Aorta (tissue), 5 donors: ENCODE results near the gene QSOX1. TPM values are rescaled to one million over a fixed set of nuclear protein-coding genes. Genes with fewer than 3 reads are reported as not detected.
A peak's percentile ranks its signal among the peaks of the same experiment; 100 is the strongest.

Experiments used
- ATAC-seq: fragments of 200-7000 bp; cut with Tn5 transposase; one replicate; pipeline ENCODE4 v1.9.1; 2022; ENCODE audit warnings: moderate library complexity; ENCODE audit not compliant: low FRiP score
- DNase-seq, 2 donors: peaks; one replicate each; pipeline ENCODE4 v3.0.0-alpha.2; 2020
- H3K27ac ChIP-seq, 2 donors: one replicate each; pipeline ENCODE4 v1.5.1; 2013; ENCODE audit warnings: low read length in 2 of 2, mild to moderate bottlenecking in 2 of 2, moderate library complexity in 2 of 2, control low read depth in 1 of 2, inconsistent platforms in 1 of 2, low read depth in 1 of 2
- H3K27me3 ChIP-seq, 2 donors: one replicate each; pipeline ENCODE4 v1.6.1; 2013; ENCODE audit warnings: control low read depth in 1 of 2, low read length in 1 of 2, mild to moderate bottlenecking in 1 of 2, moderate library complexity in 1 of 2; ENCODE audit not compliant: insufficient read depth in 2 of 2, control insufficient read depth in 1 of 2
- H3K36me3 ChIP-seq, 2 donors: one replicate each; pipeline ENCODE4 v1.6.1; 2013; ENCODE audit warnings: control low read depth in 1 of 2, low read length in 1 of 2, mild to moderate bottlenecking in 1 of 2; ENCODE audit not compliant: insufficient read depth in 2 of 2, control insufficient read depth in 1 of 2
- H3K4me1 ChIP-seq, 2 donors: one replicate each; pipeline ENCODE4 v1.6.1; 2013; ENCODE audit warnings: low read length in 2 of 2, control low read depth in 1 of 2, mild to moderate bottlenecking in 1 of 2, moderate library complexity in 1 of 2; ENCODE audit not compliant: insufficient read depth in 2 of 2, control insufficient read depth in 1 of 2
- H3K4me3 ChIP-seq, 2 donors: one replicate each; pipeline ENCODE4 v1.5.1; 2013; ENCODE audit warnings: low read length in 2 of 2, control low read depth in 1 of 2, mild to moderate bottlenecking in 1 of 2
- H3K9me3 ChIP-seq: one replicate; pipeline ENCODE4 v1.6.1; 2013; ENCODE audit warnings: mild to moderate bottlenecking, low read length; ENCODE audit not compliant: control insufficient read depth
- WGBS, 2 donors: extraction: QIAGEN DNeasy Blood & Tissue Kit; methylation state at CpG; one replicate each; pipeline ENCODE4 v1.1.7; 2013; 5-methylcytosine and 5-hydroxymethylcytosine counted together
- intact Hi-C, 2 donors: fragments of 100-400 bp; cut with DNase I; formaldehyde crosslinking; loops; one replicate each; pipeline versions ENCODE4 v1.14.2 to v1.15.0; 2022
- polyA plus RNA-seq, 2 donors: library from polyadenylated mRNA; stranded (reverse); fragments of 200-250 nt; gene quantifications; one replicate each; pipeline ENCODE4 v1.2.3, GENCODE V29; 2013
- total RNA-seq, 2 donors: library from RNA; stranded (reverse); fragmentation: NEBNext Ultra II Directional; extraction: Animal tissue kit (Norgen Biotek cat#: 25700); gene quantifications; one replicate each; pipeline ENCODE4 v1.2.1, GENCODE V29; 2021
- donor health status: healthy with polysubstance abuse.
- donor health status: Bipolar disorder and iron deficiency.
- donor health status: DM: no; HTN: no; CAD: no.
- donor health status: DM: no; HTN: no; CAD: no.
- donor health status: DM: yes; HTN: yes; CAD: no.

Gene QSOX1
- total and polyA plus RNA-seq, 4 donors = 24.5 to 181 (median 91.7) TPM

DNA sequence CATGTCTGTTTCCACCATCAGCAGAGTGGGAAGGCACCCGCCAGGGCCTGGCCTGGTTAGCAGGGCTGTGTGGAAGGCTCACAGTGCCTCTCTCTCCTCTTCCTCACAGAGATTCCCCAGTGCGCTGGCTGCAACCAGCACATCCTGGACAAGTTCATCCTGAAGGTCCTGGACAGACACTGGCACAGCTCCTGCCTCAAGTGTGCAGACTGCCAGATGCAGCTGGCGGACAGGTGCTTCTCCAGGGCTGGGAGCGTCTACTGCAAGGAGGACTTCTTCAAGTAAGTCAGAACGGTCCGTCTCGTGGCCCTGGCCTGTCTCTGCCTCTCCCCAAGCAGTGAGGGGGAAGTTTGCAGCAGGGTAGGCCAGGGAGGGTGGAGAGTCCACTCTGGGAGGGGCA, 93.5 kb downstream of the QSOX1 start:
- 96 to 99% methylated on average over 7 of the region's 7 CpGs for WGBS, 2 donors
- intact Hi-C loops = no loop called here
- no peak for ATAC-seq

DNA sequence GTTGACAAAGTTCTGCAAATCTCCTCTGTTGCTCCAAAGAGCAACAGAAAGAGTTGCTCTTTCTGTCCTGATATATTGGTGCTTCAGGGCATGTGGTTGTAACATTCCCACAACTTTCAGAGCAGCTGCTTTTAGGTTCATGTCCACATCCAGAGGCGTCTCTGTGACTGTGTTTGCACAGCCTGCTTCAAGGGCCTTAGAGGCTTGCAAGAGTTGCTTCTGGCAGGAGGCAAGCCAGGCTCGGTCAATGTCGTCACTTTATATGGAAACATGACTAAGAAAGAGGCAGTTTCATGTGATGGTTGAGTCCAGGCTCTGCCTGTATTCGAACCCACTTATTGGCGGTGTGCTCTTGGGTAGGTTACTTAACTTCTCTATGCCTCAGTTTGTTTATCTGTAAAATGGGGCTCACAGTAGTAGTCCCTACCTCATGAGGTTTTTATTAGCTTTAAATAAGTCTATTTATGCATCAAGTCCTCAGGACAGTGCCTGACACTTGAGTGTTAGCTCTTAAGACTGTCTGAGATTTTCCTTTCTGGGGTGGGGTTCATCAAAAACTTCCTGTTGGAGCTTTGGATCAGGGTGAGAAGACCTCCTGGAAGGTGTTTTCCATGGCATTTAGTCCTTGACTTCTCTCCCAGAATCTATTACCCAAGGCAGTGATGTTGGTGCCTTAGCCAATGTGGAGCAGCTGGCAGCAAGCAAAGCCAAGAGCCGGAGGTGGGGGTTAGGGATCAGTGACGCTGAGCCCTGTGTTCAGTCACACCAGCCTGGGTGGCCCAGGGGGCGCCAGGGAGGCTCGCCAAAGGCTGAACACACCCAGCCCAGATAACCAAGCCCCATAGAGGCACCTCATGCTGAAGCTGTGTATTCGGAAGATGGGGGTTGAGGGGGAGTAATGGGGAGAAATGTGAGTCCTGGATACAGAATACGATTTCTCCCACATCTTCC, 94.3 kb downstream of the QSOX1 start:
- Histone ChIP-seq H3K4me1 (no peaks in the 10 kb centered on the region), H3K4me3 (no peak overlapping the region), H3K27ac (no peak overlapping the region), H3K36me3 (no peaks in the 10 kb centered on the region), H3K9me3 (no peaks in the 10 kb centered on the region), H3K27me3 (no peaks in the 10 kb centered on the region)
- 58 to 60% methylated on average over 11 of the region's 11 CpGs for WGBS, 2 donors
- ATAC-seq (no peak), DNase-seq (peak; percentile 33 to 56)
- intact Hi-C loops = no loop called here

More for the DNA sequence above, 93.5 kb downstream of the QSOX1 start:
- Histone ChIP-seq H3K36me3 (no peaks in the 10 kb centered on the region), H3K27ac (no peak overlapping the region), H3K4me1 (no peaks in the 10 kb centered on the region), H3K27me3 (no peaks in the 10 kb centered on the region), H3K4me3 (no peak overlapping the region), H3K9me3 (no peaks in the 10 kb centered on the region)
- DNase-seq = peak in 1 of 2 donors; percentile 64

GRCh38 chr1:180249725-180250498, 95.2 kb downstream of the QSOX1 start:
- Histone ChIP-seq H3K27me3 (no peaks in the 10 kb centered on the region), H3K36me3 (no peaks in the 10 kb centered on the region), H3K4me3 (no peak overlapping the region), H3K27ac (no peak overlapping the region), H3K9me3 (no peaks in the 10 kb centered on the region), H3K4me1 (no peaks in the 10 kb centered on the region)
- no peak for ATAC-seq
- intact Hi-C loops = loop anchor here in 1 of 2 donors (5.0 kb wide), 1 partner anchor 232 kb away; no protein-coding TSS in a partner anchor
- peak in 1 of 2 donors; percentile 16 for DNase-seq
- WGBS, 2 donors = 91% methylated on average over 13 of the region's 13 CpGs

- WGBS, 2 donors = 94% methylated on average over 7 of the region's 7 CpGs
- no peaks in the 10 kb centered on the region for H3K27me3 ChIP-seq
- no peaks in the 10 kb centered on the region for H3K9me3 ChIP-seq
- DNase-seq (peak; percentile 42 to 61), ATAC-seq (no peak)
- H3K4me3 ChIP-seq = no peak overlapping the region
- H3K27ac ChIP-seq = no peak overlapping the region
- no peaks in the 10 kb centered on the region for H3K36me3 ChIP-seq
- no peaks in the 10 kb centered on the region for H3K4me1 ChIP-seq
- intact Hi-C loops = loop anchor here in 1 of 2 donors (5.0 kb wide), 1 partner anchor 232 kb away; no protein-coding TSS in a partner anchor
Measured at GRCh38 chr1:180250499-180250770, 95.8 kb downstream of the QSOX1 start.

- ATAC-seq (no peak), DNase-seq (peak; percentile 24 to 66)
- H3K9me3 ChIP-seq = no peaks in the 10 kb centered on the region
- H3K4me1 ChIP-seq = no peaks in the 10 kb centered on the region
- WGBS, 2 donors = 81 to 85% methylated on average over 16 of the region's 16 CpGs
- H3K27ac ChIP-seq = no peak overlapping the region
- no peaks in the 10 kb centered on the region for H3K27me3 ChIP-seq
- intact Hi-C loops = loop anchor here in 1 of 2 donors (5.0 kb wide), 1 partner anchor 231 kb away; no protein-coding TSS in a partner anchor
- no peak overlapping the region for H3K4me3 ChIP-seq
- no peaks in the 10 kb centered on the region for H3K36me3 ChIP-seq
Measured at GRCh38 chr1:180250883-180251509, 96.3 kb downstream of the QSOX1 start.

GRCh38 chr1:180251526-180252305, 97.0 kb downstream of the QSOX1 start:
- H3K27me3 ChIP-seq = no peaks in the 10 kb centered on the region
- intact Hi-C loops = loop anchor here (2.0 to 5.0 kb wide), 3 partner anchors 165 to 231 kb away; no protein-coding TSS in a partner anchor
- H3K27ac ChIP-seq = no peak overlapping the region
- DNase-seq (peak; percentile 26 to 51), ATAC-seq (no peak)
- H3K4me1 ChIP-seq = no peaks in the 10 kb centered on the region
- no peaks in the 10 kb centered on the region for H3K36me3 ChIP-seq
- H3K4me3 ChIP-seq = no peak overlapping the region
- WGBS, 2 donors = 82 to 83% methylated on average over 9 of the region's 9 CpGs
- no peaks in the 10 kb centered on the region for H3K9me3 ChIP-seq

GRCh38 chr1:180252638-180253536, 98.2 kb downstream of the QSOX1 start:
- no peak overlapping the region for H3K4me3 ChIP-seq
- no peaks in the 10 kb centered on the region for H3K9me3 ChIP-seq
- ATAC-seq (no peak), DNase-seq (peak; percentile 87 to 88)
- intact Hi-C loops = loop anchor here (2.0 to 5.0 kb wide), 3 partner anchors 164 to 230 kb away; no protein-coding TSS in a partner anchor
- H3K27me3 ChIP-seq = no peaks in the 10 kb centered on the region
- H3K27ac ChIP-seq = no peak overlapping the region
- H3K4me1 ChIP-seq = no peaks in the 10 kb centered on the region
- no peaks in the 10 kb centered on the region for H3K36me3 ChIP-seq
- 70 to 75% methylated on average over 12 of the region's 12 CpGs for WGBS, 2 donors
